Astrocyte of the spinal cord (primary cell): ENCODE results near the gene ABRACL.
A peak's percentile ranks its signal among the peaks of the same experiment; 100 is the strongest.

ENCODE experiments used
- DNase-seq: peaks from one replicate; pipeline ENCODE4 v3.0.0; 2011; ENCODE audit warnings: low read depth, low spot score
- H3K4me3 ChIP-seq: 2 replicates; pipeline ENCODE4 v1.5.1; 2011; ENCODE audit warnings: low read depth, mild to moderate bottlenecking, low read length, moderate library complexity
- in situ Hi-C: cut with HindIII; loops from 2 replicates; pipeline ENCODE4 v1.10.0; 2017; ENCODE audit warnings: low sequenced_read_pairs
- TF ChIP-seq, protein P1 (sequence below): IDR thresholded peaks from 2 replicates; pipeline ENCODE4 v1.5.1; 2012; ENCODE audit warnings: low read depth, mild to moderate bottlenecking, low read length, inconsistent platforms

The ABRACL gene

DNA sequence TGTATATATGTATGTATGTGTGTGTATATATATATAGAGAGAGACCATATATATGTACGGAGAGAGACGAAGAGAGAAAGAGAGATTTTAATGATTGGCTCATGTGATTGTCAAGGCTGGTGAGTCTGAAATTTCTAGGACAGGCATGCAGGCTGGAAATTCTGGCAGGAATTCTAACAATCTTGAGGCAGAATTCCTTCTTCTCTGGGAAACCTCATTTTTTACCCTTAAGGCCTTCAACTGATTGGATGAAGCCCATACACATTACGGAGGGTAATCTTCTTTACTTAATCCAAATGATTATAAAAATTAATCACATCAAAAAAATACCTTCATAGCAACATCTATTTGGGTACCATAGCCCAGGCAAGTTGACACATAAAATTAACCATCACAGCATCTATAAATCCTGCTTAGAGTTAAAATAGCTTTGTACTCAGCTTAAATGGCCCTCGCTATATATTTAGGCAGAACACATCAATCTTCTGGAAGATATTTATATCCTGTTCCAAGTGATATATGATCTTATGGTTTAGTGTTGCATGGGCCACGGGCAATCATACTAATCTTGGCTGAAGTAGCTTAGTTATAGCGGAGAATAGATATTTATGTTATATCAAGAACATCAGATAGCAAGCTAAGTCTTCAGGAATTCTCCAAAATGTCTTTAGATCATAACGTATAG lies 36.6 kb downstream of the ABRACL start:
- H3K4me3 ChIP-seq: no peak overlapping the region
- DNase-seq: no peak
- in situ Hi-C loops: no loop called here
- TF ChIP-seq, protein P1, sequence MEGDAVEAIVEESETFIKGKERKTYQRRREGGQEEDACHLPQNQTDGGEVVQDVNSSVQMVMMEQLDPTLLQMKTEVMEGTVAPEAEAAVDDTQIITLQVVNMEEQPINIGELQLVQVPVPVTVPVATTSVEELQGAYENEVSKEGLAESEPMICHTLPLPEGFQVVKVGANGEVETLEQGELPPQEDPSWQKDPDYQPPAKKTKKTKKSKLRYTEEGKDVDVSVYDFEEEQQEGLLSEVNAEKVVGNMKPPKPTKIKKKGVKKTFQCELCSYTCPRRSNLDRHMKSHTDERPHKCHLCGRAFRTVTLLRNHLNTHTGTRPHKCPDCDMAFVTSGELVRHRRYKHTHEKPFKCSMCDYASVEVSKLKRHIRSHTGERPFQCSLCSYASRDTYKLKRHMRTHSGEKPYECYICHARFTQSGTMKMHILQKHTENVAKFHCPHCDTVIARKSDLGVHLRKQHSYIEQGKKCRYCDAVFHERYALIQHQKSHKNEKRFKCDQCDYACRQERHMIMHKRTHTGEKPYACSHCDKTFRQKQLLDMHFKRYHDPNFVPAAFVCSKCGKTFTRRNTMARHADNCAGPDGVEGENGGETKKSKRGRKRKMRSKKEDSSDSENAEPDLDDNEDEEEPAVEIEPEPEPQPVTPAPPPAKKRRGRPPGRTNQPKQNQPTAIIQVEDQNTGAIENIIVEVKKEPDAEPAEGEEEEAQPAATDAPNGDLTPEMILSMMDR: no peak

DNA sequence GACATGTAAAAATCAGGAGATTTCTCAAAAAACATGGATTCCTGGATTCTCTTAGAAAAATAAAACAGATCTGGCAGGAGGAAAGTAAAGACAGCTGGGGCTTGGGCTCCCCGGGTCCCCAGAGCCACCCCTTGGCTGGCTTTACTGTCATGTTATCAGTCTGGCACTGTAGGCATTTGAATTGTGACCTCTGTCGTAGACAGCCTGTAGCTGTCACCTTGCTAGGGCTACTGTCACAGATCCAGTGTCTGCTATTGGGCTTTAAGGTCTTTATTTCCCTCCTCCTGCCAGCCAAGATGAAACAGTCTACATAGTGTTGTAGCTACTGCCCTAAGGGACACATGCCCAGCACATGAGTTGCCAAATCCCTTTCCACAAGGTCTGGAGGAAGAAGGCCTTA lies 37.5 kb downstream of the ABRACL start:
- in situ Hi-C loops: no loop called here
- DNase-seq: no peak

DNA sequence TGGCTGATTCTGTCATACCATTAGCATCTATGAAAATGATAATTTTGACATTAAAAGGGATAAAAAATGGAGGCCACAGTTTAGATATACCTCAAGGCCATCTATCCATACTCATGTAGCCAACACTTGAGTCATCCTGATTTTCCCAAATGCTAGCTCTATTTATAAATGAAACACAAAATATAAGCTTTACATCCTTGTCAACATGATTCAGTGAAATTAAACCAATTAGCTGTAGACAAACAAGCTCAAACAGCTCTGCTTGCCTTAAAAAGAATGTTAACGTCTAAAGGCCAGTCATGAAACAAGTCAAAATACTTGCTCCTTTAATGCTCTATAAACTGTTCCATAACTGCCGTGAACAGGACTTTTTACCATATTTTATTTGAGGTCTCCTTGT lies 40.3 kb downstream of the ABRACL start:
- no peak overlapping the region for H3K4me3 ChIP-seq
- DNase-seq: no peak
- in situ Hi-C loops: no loop called here
- TF ChIP-seq, protein P1: no peak

More for the DNA sequence above, 37.5 kb downstream of the ABRACL start:
- no peak overlapping the region for H3K4me3 ChIP-seq
- TF ChIP-seq, protein P1: no peak

DNA sequence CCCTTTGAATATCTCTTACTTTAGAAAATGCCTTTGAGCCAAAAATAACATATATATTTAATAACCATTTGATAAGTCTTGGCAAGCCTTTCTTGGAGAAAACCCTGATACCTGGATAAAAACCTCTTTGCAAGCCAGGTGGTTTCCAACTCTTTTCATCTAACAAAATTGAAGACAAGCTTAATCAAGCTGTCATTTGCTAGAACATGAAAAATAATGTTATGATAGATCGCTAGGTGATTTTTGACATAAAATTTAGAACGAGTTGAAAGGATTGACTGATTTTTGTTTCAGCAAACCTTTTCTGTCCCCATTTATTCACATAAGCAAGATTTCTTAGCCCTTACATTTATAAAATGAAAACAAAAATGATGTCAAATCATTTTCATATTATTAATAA lies 44.6 kb downstream of the ABRACL start:
- TF ChIP-seq, protein P1: no peak
- in situ Hi-C loops: no loop called here
- no peak overlapping the region for H3K4me3 ChIP-seq
- DNase-seq: no peak

DNA sequence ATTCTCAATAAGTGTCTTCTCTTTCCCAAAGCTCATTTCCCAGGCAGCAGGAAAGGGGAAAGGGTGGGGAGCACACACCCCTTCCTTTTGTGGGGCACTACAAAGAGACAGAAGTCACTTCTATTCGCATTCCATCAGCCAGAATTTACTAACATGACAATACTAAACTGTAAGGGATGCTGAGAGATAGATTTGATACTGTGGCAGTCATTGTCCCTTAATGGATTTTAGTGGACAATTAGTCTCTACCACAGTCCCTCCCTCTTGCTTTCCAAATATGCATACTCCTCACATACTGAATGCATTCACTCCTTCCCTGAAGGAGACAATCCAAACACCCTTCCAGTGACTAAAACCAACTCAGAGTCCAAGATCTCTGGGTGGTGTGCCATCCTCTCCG lies 50.5 kb downstream of the ABRACL start:
- no peak for DNase-seq
- H3K4me3 ChIP-seq: no peak overlapping the region
- TF ChIP-seq, protein P1: no peak
- in situ Hi-C loops: no loop called here

DNA sequence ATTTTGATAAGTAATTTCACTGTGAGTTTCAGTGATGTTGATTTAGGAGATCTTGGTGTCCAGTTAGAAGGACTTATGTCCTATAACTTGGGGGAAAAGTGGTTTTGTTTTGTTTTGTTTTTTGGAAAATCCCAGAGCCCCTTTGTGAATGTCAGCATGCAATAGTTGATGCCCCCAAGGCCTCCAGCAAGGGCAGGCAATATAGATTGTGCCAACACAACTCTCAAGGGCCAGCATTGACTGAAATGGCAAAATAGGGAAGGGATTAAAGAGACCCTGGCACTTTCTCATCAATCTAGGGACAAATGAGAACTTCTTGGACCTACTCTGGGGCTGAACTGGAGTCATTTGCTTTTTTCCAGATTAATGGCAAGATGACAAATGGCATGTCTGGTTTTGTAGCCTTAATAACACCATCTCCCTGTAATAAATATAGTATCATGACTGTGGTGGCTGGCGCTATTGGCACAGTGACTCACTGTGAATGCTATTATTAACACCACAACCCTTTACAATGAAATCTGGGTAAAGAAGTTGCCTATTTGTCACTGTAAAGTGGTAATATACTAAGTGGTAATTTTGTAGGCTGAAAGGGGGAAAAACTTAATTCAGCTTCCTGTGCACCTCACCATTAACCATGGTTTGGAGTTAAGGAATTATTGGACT lies 51.8 kb downstream of the ABRACL start:
- TF ChIP-seq, protein P1: no peak
- in situ Hi-C loops: no loop called here
- peak; percentile 22 for DNase-seq
- no peak overlapping the region for H3K4me3 ChIP-seq
